PC-9 (cell line): Measurements from ENCODE around the gene COL4A2. TPM values are rescaled to one million over a fixed set of nuclear protein-coding genes. Genes with fewer than 3 reads are reported as not detected.
"Not testable (repeated sequence)": the region's sequence is repeated elsewhere in the genome, so short reads cannot be mapped to it uniquely, and the experiment has no call there.

Experiments used
- BruUV-seq: library from RNA; stranded (reverse); fragments of 400-500 nt; replicated peaks from 2 replicates; lab custom pipeline; 2021; lab: Mats Ljungman, UMichigan
- CTCF ChIA-PET: fragments of 300-600 bp; sonication (Branson Sonifier 250); formaldehyde crosslinking; loops from one replicate; lab custom pipeline; 2022; ENCODE audit warnings: antibody characterized with exemption; lab: Charles Lee
- POLR2A ChIA-PET: fragments of 300-600 bp; sonication (Branson Sonifier 250); formaldehyde crosslinking; loops from one replicate; lab custom pipeline; 2022; ENCODE audit warnings: antibody characterized with exemption; ENCODE audit not compliant: unreplicated experiment; lab: Charles Lee
- DNase-seq, 2 experiments: peaks; one replicate each; pipeline versions ENCODE4 v3.0.0 to v3.0.0-alpha.2; 2015 to 2022; ENCODE audit warnings: mixed read lengths in 1 of 2
- H2AFZ ChIP-seq: fragments of 200-600 bp; sonication (generic); 2 replicates; pipeline ENCODE4 v1.8.1; 2017; ENCODE audit warnings: antibody characterized with exemption
- H3F3A ChIP-seq: fragments of 200-600 bp; sonication (generic); 2 replicates; pipeline ENCODE4 v1.8.1; 2017; ENCODE audit warnings: antibody characterized with exemption, mild to moderate bottlenecking, low read depth; ENCODE audit not compliant: insufficient read depth
- H3K27ac ChIP-seq: fragments of 200-600 bp; sonication (generic); 2 replicates; pipeline ENCODE4 v1.6.1; 2016; ENCODE audit warnings: mixed run types
- H3K27me3 ChIP-seq: fragments of 200-600 bp; sonication (generic); 2 replicates; pipeline ENCODE4 v1.6.1; 2016; ENCODE audit warnings: low read depth, mixed run types; ENCODE audit not compliant: insufficient read depth
- H3K36me3 ChIP-seq: fragments of 200-600 bp; sonication (generic); 2 replicates; pipeline ENCODE4 v1.6.1; 2016; ENCODE audit warnings: low read depth, mixed run types
- H3K4me1 ChIP-seq: fragments of 200-600 bp; sonication (generic); replicated peaks from 2 replicates; pipeline ENCODE4 v1.6.1; 2016; ENCODE audit warnings: mixed run types; ENCODE audit not compliant: insufficient read depth
- H3K4me2 ChIP-seq: fragments of 200-600 bp; sonication (generic); 2 replicates; pipeline ENCODE4 v1.6.1; 2017; ENCODE audit warnings: mixed run types
- H3K4me3 ChIP-seq: fragments of 200-600 bp; sonication (generic); 2 replicates; pipeline ENCODE4 v1.6.1; 2016; ENCODE audit warnings: mixed run types
- H3K79me2 ChIP-seq: fragments of 200-600 bp; sonication (generic); 2 replicates; pipeline ENCODE4 v1.6.1; 2017; ENCODE audit warnings: low read depth, mixed run types
- H3K9me2 ChIP-seq: fragments of 200-600 bp; sonication (generic); 2 replicates; pipeline ENCODE4 v1.8.1; 2017; ENCODE audit warnings: mild to moderate bottlenecking; ENCODE audit not compliant: insufficient read depth
- H3K9me3 ChIP-seq: fragments of 200-600 bp; sonication (generic); 2 replicates; pipeline ENCODE4 v1.8.1; 2016; ENCODE audit warnings: low read depth; ENCODE audit not compliant: insufficient read depth
- H4K20me1 ChIP-seq: fragments of 200-600 bp; sonication (generic); 2 replicates; pipeline ENCODE4 v1.8.1; 2017; ENCODE audit not compliant: insufficient read depth
- EZH2 ChIP-seq: fragments of 200-600 bp; sonication (generic); IDR thresholded peaks from 2 replicates; pipeline ENCODE4 v1.8.0; 2017; ENCODE audit warnings: antibody characterized with exemption, low read depth
- intact Hi-C: fragments of 100-400 bp; cut with micrococcal nuclease; formaldehyde crosslinking; loops from one replicate; pipeline ENCODE4 v1.10.0; 2022; ENCODE audit not compliant: unreplicated experiment
- total RNA-seq: library from RNA; stranded (reverse); gene quantifications from 2 replicates; pipeline ENCODE4 v1.2.3, GENCODE V29; 2021
- TF ChIP-seq, protein P1 (sequence below): fragments of 200-600 bp; sonication (generic); conservative IDR thresholded peaks from 2 replicates; pipeline ENCODE4 v1.6.1; 2017; ENCODE audit warnings: mixed run types, antibody characterized with exemption, mild to moderate bottlenecking, moderate library complexity

Gene COL4A2
- total RNA-seq, 1 experiment from 2014 or later: 1.2 TPM

DNA sequence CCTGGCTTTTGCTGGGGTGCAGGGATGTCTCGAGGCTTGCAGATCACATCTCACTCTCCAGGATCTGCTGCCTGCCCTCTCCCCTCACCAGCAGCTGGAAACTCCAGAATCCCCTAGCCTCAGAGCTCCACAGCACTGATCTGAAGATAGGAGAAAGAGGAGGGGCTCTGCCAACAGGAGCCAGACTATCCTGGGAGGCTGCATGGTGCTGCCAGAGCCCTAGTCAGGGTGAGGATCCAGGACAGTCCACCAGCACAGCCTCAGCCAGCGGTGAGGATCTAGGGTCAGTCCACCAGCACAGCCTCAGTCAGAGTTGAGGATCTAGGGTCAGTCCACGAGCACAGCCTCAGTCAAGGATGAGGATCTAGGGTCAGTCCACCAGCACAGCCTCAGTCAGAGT is 189.2 kb downstream of the COL4A2 start:
- no peaks in the 10 kb centered on the region for H4K20me1 ChIP-seq
- H3K27me3 ChIP-seq: no peaks in the 10 kb centered on the region
- intact Hi-C loops: no loop called here
- no TSS peak for BruUV-seq
- no peak overlapping the region for H3K27ac ChIP-seq
- no peaks in the 10 kb centered on the region for H3K79me2 ChIP-seq
- POLR2A ChIA-PET: no interaction called here
- no peaks in the 10 kb centered on the region for H3K9me2 ChIP-seq
- no peak overlapping the region for H3K4me2 ChIP-seq
- H2AFZ ChIP-seq: no peak overlapping the region
- no peak overlapping the region for H3K4me3 ChIP-seq
- CTCF ChIA-PET: no interaction called here
- DNase-seq: no peak
- peaks cover 11% of the 10 kb centered on the region; the same call in 1 of the 2 replicates for H3F3A ChIP-seq
- H3K4me1 ChIP-seq: peaks cover 15% of the 10 kb centered on the region
- TF ChIP-seq, protein P1, sequence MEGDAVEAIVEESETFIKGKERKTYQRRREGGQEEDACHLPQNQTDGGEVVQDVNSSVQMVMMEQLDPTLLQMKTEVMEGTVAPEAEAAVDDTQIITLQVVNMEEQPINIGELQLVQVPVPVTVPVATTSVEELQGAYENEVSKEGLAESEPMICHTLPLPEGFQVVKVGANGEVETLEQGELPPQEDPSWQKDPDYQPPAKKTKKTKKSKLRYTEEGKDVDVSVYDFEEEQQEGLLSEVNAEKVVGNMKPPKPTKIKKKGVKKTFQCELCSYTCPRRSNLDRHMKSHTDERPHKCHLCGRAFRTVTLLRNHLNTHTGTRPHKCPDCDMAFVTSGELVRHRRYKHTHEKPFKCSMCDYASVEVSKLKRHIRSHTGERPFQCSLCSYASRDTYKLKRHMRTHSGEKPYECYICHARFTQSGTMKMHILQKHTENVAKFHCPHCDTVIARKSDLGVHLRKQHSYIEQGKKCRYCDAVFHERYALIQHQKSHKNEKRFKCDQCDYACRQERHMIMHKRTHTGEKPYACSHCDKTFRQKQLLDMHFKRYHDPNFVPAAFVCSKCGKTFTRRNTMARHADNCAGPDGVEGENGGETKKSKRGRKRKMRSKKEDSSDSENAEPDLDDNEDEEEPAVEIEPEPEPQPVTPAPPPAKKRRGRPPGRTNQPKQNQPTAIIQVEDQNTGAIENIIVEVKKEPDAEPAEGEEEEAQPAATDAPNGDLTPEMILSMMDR: no peak
- no peak for TF ChIP-seq EZH2
- H3K9me3 ChIP-seq: no peaks in the 10 kb centered on the region
- no peaks in the 10 kb centered on the region for H3K36me3 ChIP-seq

DNA sequence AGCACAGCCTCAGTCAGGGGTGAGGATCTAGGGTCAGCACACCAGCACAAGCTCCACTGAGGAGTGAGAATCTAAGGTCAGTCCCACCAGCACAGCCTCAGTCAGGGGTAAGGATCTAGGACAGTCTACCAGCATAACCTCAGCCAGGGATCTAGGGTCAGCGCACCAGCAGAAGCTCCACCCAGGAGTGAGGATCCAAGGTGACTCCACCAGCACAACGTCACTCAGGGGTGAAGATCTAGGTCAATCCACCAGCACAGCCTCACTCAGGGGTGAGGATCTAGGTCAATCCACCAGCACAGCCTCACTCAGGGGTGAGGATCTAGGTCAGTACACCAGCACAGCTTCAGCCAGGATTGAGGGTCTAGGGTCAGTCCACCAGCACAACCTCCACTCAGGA is 189.9 kb downstream of the COL4A2 start:
- TF ChIP-seq EZH2: no peak
- TF ChIP-seq, protein P1: no peak
- Histone ChIP-seq H3K36me3 (no peaks in the 10 kb centered on the region), H3K27ac (no peak overlapping the region), H3K27me3 (no peaks in the 10 kb centered on the region), H3K4me3 (no peak overlapping the region), H3K79me2 (no peaks in the 10 kb centered on the region), H3F3A (peaks cover 11% of the 10 kb centered on the region; the same call in 1 of the 2 replicates), H3K9me2 (no peaks in the 10 kb centered on the region), H2AFZ (no peak overlapping the region), H3K9me3 (no peaks in the 10 kb centered on the region), H3K4me1 (peaks cover 15% of the 10 kb centered on the region), H3K4me2 (no peak overlapping the region), H4K20me1 (no peaks in the 10 kb centered on the region)
- intact Hi-C loops: no loop called here
- no TSS peak for BruUV-seq
- no peak for DNase-seq
- POLR2A ChIA-PET: no interaction called here
- CTCF ChIA-PET: no interaction called here

DNA sequence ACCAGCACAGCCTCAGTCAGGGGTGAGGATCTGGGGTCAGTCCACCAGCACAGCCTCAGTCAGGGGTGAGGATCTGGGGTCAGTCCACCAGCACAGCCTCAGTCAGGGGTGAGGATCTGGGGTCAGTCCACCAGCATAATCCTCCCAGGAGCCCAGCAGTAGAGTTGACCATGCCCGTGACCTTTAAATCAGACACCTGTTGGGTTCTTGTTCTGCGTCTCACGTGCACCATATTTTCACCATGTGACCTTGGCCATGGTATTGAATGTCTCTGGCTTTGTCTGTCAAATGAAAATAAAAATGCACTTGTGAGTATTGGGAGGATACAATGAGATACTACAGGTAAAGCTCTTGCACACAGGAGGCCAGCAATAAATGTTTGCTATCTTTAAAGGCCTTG is 190.8 kb downstream of the COL4A2 start:
- intact Hi-C loops: not testable (repeated sequence)

DNA sequence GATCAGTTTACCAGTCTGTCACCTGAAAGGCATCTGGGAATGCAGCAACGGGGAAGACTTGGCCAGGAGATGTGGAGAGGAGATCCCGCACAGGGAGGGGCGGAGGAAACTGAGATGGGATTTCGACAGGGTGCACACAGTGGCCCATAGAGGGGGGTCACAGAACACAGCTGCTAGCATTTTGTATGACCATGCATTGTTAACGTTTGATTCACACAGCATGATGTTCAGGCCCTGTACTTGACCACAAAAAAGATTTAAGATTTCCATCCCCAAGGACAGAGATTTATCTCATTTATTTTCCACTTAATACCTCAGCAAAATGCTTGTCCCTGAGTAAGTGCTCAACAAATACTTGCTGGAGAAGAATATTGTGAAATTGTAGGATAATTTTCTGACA is 191.2 kb downstream of the COL4A2 start:
- Histone ChIP-seq H3K4me3 (no peak overlapping the region), H2AFZ (no peak overlapping the region), H3K9me3 (no peaks in the 10 kb centered on the region), H3F3A (peaks cover 11% of the 10 kb centered on the region; the same call in 1 of the 2 replicates), H3K36me3 (no peaks in the 10 kb centered on the region), H3K4me1 (peaks cover 15% of the 10 kb centered on the region), H3K27me3 (no peaks in the 10 kb centered on the region), H4K20me1 (no peaks in the 10 kb centered on the region), H3K27ac (no peak overlapping the region), H3K9me2 (no peaks in the 10 kb centered on the region), H3K4me2 (no peak overlapping the region), H3K79me2 (no peaks in the 10 kb centered on the region)
- TF ChIP-seq EZH2: no peak
- TF ChIP-seq, protein P1: no peak
- POLR2A ChIA-PET: no interaction called here
- intact Hi-C loops: no loop called here
- BruUV-seq: no TSS peak
- no peak for DNase-seq
- CTCF ChIA-PET: no interaction called here

More for the DNA sequence above, 190.8 kb downstream of the COL4A2 start:
- H3K9me3 ChIP-seq, H3K36me3 ChIP-seq, CTCF ChIA-PET, POLR2A ChIA-PET, H3K9me2 ChIP-seq, H2AFZ ChIP-seq, H3K4me3 ChIP-seq, H3K4me2 ChIP-seq, H3K79me2 ChIP-seq, H4K20me1 ChIP-seq, H3K27me3 ChIP-seq, BruUV-seq, DNase-seq, H3K27ac ChIP-seq: not testable (repeated sequence)
- peaks cover 15% of the 10 kb centered on the region for H3K4me1 ChIP-seq
- H3F3A ChIP-seq: peaks cover 11% of the 10 kb centered on the region; the same call in 1 of the 2 replicates
